ENCODE data around the gene BET1. TPM values are rescaled to one million over a fixed set of nuclear protein-coding genes. Genes with fewer than 3 reads are reported as not detected.
"Not testable (repeated sequence)": the region's sequence is repeated elsewhere in the genome, so short reads cannot be mapped to it uniquely, and the experiment has no call there.

The BET1 gene
- polyA plus RNA-seq, 1 donor from 2014 or later = 24.8 TPM

DNA sequence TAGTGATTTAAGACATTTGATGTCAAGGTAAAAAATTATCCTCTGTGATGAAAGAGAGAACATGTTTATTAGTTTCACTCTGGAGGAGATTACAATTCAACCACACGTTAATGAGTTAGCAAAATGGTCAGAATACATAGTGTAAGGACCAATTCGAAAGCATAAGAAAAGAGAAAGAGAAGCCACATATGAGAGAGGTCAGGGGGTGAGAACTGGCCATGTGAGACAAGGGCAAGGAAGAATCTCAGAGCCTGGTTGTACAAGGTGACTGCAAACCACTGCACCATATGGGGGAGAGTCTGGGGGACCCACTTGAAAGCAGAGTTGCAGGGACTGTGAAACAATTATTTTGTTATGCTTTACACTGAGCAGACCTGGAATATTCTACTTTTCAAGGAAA, 27.7 kb upstream of the BET1 start:
- Mint-ChIP-seq H3K4me1 (peaks cover 0 to 5% (median 4%) of the 10 kb centered on the region in 3 donors), H3K27me3 (no peaks in the 10 kb centered on the region), H3K4me3 (no peak overlapping the region), H3K27ac (no peak overlapping the region), H3K9me3 (no peaks in the 10 kb centered on the region), H3K36me3 (peaks cover 1% of the 10 kb centered on the region)

DNA sequence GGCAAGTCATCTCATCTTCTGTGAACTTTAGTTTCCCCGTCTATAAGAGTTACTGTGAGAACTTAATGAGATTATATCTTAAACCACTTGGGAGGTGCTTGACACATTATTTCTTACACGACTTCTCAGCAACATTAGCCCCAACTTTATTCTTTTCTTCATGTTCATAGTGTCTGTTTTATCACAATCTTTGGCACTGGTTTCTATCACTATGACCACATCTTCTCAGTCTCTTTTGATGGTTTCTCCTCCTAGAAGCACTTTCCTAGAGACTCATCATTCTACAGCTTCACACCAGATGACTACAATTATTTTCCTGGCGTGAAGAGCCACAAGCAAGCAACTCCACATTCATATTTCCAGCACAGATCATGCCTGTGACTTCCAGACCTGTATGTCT, 26.5 kb upstream of the BET1 start:
- Mint-ChIP-seq H3K27me3 (no peaks in the 10 kb centered on the region), H3K4me3 (no peak overlapping the region), H3K4me1 (peaks cover 0 to 2% (median 1%) of the 10 kb centered on the region in 3 donors), H3K9me3 (no peaks in the 10 kb centered on the region), H3K27ac (no peak overlapping the region), H3K36me3 (no peaks in the 10 kb centered on the region)

DNA sequence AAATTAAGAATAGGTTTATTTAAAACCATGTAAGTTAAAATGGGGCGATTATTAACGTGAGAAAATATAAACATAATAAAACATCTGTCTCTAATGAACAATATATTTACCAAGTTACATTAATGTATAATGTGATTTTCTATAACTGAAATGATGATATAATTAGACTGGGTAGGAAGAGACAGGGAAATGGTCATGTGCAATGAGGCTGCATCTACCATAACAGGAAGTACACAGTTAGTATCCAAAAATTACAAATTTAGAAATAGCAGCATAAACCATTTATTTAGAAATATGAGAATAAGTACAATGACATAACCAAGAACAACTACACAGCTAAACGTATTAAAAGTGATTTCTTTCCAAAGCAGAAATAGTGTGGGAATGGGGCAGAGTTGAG, 25.8 kb upstream of the BET1 start:
- Mint-ChIP-seq H3K4me3 (no peak overlapping the region), H3K36me3 (no peaks in the 10 kb centered on the region), H3K9me3 (no peaks in the 10 kb centered on the region), H3K27ac (no peak overlapping the region), H3K27me3 (no peaks in the 10 kb centered on the region), H3K4me1 (peaks cover 0 to 2% (median 1%) of the 10 kb centered on the region in 3 donors)

DNA sequence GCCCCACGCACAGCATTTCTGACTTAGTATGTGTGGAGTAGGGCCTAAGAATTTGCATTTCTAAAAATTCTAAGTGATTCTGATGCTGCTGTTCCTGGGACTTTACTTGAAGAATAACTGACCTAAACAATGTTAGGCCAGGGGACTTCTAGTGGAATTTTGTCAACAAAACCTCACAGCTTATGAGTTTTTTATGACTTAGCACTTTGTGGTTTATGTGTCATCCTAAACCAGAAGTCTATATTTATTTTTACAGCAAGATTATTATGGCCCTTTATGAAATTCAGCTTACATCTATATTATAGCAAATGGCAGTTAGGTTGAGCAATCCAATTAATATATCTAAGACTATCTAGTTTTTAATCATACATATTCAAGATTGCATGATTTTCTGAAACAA, 24.6 kb upstream of the BET1 start:
- Mint-ChIP-seq H3K9me3 (no peaks in the 10 kb centered on the region), H3K27ac (no peak overlapping the region), H3K4me3 (no peak overlapping the region), H3K27me3 (no peaks in the 10 kb centered on the region), H3K4me1 (peaks cover 0 to 2% (median 1%) of the 10 kb centered on the region in 3 donors), H3K36me3 (no peaks in the 10 kb centered on the region)

DNA sequence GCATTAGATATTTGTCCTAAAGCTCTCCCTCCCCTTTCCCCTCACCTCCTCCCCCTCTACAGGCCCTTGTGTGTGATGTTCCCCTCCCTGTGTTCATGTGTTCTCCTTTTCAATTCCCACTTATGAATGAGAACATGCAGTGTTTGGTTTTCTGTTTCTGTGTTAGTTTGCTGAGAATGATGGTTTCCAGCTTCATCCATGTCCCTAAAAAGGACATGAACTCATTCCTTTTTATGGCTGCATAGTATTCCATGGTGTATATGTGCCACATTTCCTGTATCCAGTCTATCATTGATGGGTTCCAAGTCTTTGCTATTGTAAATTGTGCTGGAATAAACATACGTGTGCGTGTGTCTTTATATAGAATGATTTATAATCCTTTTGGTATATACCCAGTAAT, 22.5 kb upstream of the BET1 start:
- not testable (repeated sequence) for H3K4me3 Mint-ChIP-seq, H3K27me3 Mint-ChIP-seq, H3K27ac Mint-ChIP-seq, H3K4me1 Mint-ChIP-seq, H3K36me3 Mint-ChIP-seq, H3K9me3 Mint-ChIP-seq

DNA sequence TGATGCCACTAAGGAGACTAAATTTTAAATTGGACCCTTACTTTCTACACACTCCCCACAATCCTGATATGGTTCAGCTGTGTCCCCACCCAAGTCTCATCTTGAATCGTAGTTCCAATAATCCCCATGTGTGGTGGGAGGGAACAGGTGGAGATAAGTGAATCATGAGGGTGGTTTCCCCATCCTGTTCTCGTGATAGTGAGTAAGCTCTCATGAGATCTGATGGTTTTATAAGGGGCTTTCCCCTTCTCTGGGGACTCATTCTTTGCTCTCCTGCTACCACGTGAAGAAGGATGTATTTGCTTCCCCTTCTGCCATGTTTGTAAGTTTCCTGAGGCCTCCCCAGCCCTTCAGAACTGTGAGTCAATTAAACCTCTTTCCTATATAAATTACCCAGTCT, 18.4 kb upstream of the BET1 start:
- Mint-ChIP-seq H3K4me1 (peaks cover 3 to 6% (median 4%) of the 10 kb centered on the region in 3 donors), H3K36me3 (no peaks in the 10 kb centered on the region), H3K27ac (peak overlapping the region in 1 of 3 donors; percentile 59), H3K4me3 (peak overlapping the region in 1 of 4 donors; percentile 50), H3K27me3 (no peaks in the 10 kb centered on the region), H3K9me3 (peaks cover 0 to 2% (median 0%) of the 10 kb centered on the region in 3 donors)

DNA sequence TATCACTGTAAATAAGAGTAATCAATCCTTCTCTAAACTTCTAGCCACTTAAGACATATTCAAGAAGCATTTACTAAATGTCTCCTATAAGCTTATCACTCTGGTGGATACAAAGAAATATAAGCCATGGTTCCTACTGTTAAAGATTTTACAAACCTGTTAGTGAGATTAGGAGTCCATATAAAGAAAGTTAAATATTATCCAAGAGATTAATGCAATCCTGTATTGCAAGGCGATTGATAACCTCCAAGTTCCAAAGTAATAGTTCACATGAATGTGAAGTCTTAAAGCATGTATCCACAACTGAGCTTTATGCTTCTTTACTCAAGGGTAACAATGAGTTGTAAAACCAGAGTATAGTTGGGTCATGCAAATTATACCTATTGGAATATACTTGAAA, 12.6 kb upstream of the BET1 start:
- Mint-ChIP-seq H3K27ac (peak overlapping the region in 1 of 3 donors; percentile 39), H3K36me3 (no peaks in the 10 kb centered on the region), H3K9me3 (peaks cover 0 to 7% (median 0%) of the 10 kb centered on the region in 3 donors), H3K4me3 (no peak overlapping the region), H3K27me3 (no peaks in the 10 kb centered on the region), H3K4me1 (no peaks in the 10 kb centered on the region)

DNA sequence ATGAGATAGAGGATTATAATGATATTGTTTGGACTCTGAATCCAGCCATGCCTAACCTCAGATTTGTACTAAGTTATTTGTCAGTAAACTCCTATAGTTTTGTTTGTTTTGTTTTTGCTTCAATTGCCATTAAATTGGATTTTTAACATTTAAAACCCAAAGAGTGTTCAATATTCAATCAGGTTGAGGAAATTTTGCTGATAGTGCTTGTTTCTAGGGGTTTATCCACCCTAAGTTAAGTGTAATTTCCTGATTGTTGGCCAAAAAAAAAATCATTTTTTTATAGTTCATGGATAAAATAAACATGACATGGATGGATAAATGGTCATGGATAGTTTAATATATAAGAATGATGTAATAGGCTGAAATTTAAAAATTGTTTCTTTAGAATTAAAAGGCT, 11.4 kb upstream of the BET1 start:
- H3K36me3 Mint-ChIP-seq = no peaks in the 10 kb centered on the region
- H3K9me3 Mint-ChIP-seq = peaks cover 0 to 10% (median 0%) of the 10 kb centered on the region in 3 donors
- H3K27ac Mint-ChIP-seq = no peak overlapping the region
- no peak overlapping the region for H3K4me3 Mint-ChIP-seq
- H3K4me1 Mint-ChIP-seq = no peaks in the 10 kb centered on the region
- no peaks in the 10 kb centered on the region for H3K27me3 Mint-ChIP-seq

DNA sequence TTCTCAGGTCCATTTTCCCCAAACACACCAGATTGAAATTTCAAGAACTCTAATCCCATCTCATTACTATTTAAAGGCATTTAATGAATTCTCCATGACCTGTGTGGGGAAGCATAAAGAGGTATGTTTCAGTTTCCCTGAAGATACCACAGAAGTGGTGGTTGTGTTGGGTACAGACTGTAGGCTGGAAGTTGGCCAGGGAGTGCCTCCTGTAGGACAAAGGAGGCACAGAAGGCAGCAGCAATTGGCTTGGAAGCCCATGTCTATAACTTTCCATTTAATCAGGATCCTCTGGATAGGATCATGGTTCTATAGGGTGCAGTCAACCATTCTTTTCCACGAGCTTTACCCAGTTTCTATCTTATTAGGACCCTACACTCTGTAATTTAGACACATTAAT, 8.6 kb upstream of the BET1 start:
- H3K9me3 Mint-ChIP-seq = peaks cover 0 to 8% (median 0%) of the 10 kb centered on the region in 3 donors
- H3K4me3 Mint-ChIP-seq = no peak overlapping the region
- no peak overlapping the region for H3K27ac Mint-ChIP-seq
- no peaks in the 10 kb centered on the region for H3K4me1 Mint-ChIP-seq
- H3K36me3 Mint-ChIP-seq = no peaks in the 10 kb centered on the region
- no peaks in the 10 kb centered on the region for H3K27me3 Mint-ChIP-seq

DNA sequence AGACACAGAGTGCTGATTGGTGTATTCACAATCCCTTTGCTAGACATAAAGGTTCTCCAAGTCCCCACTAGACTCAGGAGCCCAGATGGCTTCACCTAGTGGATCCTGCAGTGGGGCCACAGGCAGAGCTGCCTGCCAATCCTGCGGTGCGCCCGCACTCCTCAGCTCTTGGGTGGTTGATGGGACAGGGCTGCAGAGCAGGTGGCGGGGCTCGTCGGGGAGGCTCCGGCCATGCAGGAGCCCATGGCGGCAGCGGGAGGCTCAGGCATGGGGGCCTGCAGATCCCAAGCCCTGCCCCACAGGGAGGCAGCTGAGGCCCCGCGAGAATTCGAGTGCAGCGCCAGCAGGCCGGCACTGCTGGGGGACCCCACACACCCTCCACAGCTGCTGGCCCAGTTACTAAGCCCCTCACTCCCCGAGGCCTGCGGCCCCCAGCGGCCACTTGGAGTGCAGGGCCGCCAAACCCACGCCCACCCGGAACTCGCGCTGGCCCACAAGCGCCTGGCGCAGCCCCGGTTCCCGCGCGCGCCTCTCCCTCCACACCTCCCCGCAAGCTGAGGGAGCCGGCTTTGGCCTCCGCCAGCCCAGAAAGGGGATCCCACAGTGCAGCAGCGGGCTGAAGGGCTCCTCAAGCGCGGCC, 7.7 kb upstream of the BET1 start:
- H3K4me1 Mint-ChIP-seq = no peaks in the 10 kb centered on the region
- no peak overlapping the region for H3K4me3 Mint-ChIP-seq
- H3K36me3 Mint-ChIP-seq = no peaks in the 10 kb centered on the region
- H3K27ac Mint-ChIP-seq = no peak overlapping the region
- H3K27me3 Mint-ChIP-seq = peaks cover 4% of the 10 kb centered on the region
- peaks cover 0 to 8% (median 0%) of the 10 kb centered on the region in 3 donors for H3K9me3 Mint-ChIP-seq

DNA sequence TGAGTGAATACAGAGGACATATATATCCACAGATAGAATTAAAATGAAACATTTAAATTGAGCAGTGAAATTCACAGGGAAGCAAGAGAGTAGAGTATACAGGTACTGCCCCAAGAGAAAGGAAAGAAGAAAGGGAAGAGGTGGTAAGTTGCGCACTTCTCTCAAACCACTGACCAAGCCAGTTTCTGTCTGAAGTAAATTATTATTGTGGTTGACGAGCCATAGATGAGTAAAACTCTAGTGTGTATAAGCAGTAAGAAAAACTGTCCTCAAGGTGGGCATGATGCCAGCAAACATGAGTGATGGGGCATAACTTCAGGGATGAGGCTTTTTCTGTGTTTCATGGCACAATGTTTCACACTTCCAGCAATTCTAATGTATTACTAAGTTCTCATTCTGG, 4.4 kb upstream of the BET1 start:
- H3K27ac Mint-ChIP-seq = no peak overlapping the region
- no peak overlapping the region for H3K4me3 Mint-ChIP-seq
- H3K9me3 Mint-ChIP-seq = peaks cover 0 to 6% (median 0%) of the 10 kb centered on the region in 3 donors
- peaks cover 5% of the 10 kb centered on the region for H3K27me3 Mint-ChIP-seq
- H3K36me3 Mint-ChIP-seq = no peaks in the 10 kb centered on the region
- H3K4me1 Mint-ChIP-seq = peaks cover 3 to 10% (median 9%) of the 10 kb centered on the region in 3 donors

DNA sequence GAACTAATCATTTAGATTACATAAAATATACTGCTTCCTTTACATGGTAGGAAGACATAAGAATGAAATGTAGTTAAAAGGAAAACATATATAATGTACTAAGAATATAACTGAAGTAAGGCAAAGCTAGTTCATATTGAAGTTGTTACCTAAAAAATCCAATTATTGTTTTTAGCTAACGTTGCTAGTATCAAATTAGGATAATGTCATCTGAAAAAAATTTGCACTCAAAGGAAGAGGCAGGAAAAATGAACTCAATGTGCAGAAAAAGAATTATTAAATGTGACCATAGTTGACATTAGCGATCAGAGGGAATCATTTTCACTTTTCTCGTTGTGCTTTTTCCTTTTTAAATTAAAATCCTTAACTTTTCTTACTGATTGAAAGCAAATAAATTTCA, 1.6 kb upstream of the BET1 start:
- peak overlapping the region in 1 of 4 donors; percentile 28 for H3K4me3 Mint-ChIP-seq
- H3K27me3 Mint-ChIP-seq = peaks cover 5% of the 10 kb centered on the region
- no peaks in the 10 kb centered on the region for H3K9me3 Mint-ChIP-seq
- no peak overlapping the region for H3K27ac Mint-ChIP-seq
- H3K36me3 Mint-ChIP-seq = no peaks in the 10 kb centered on the region
- peaks cover 19 to 25% (median 19%) of the 10 kb centered on the region in 3 donors for H3K4me1 Mint-ChIP-seq

DNA sequence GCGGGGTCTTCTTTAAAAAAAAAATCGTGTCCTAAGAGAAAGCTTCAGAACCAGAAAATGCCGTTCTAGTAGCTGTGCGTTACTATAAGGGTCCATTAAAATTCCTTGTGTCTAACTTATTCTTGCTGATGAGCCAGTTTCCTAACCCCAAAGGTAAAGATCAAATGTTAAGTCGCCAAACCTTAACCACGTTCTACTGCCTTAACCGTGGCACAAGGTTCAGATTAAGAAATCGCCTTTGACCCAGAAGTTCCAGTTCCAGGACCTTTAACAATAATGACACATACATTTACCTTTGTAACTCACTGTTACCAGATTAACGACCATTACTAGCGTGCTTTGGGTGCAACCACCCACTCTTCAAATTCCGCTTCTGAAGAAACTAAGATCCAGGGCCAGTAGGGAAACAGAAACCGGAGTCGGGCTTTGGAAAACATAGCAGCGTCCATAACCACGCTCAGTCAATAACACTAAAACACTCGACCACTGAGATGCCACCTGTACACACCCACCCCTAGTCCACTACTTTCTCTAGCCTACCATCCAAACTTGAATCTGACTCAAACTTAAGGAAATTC, 620 bp downstream of the BET1 start:
- peaks cover 24 to 30% (median 25%) of the 10 kb centered on the region in 3 donors for H3K4me1 Mint-ChIP-seq
- peak overlapping the region; percentile 97 to 100 (median 100) for H3K4me3 Mint-ChIP-seq
- H3K27me3 Mint-ChIP-seq = peaks cover 5% of the 10 kb centered on the region
- H3K36me3 Mint-ChIP-seq = peaks cover 3% of the 10 kb centered on the region
- H3K27ac Mint-ChIP-seq = peak overlapping the region; percentile 96 to 98 (median 97)
- no peaks in the 10 kb centered on the region for H3K9me3 Mint-ChIP-seq

DNA sequence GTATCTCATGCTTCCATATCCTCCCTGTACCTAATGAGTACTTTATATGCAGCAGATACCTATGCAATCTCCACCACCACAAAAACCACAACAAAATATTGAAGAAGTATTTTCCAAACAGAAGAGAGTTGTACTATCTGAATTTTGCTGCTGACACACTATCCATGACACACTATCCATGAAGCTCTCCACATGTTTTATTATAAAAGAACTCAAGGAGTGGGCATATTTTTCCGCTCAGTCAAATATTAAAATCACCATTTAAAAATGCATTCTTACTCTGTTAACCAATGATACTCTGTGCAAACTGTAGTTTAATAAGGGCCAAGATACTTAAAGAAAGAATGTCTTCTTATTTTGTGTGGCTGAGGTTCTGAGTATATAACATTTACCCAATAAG, 2.8 kb downstream of the BET1 start:
- Mint-ChIP-seq H3K4me3 (peak overlapping the region in 1 of 4 donors; percentile 33), H3K27ac (no peak overlapping the region), H3K27me3 (peaks cover 2% of the 10 kb centered on the region), H3K36me3 (peaks cover 5% of the 10 kb centered on the region), H3K4me1 (peaks cover 27 to 33% (median 30%) of the 10 kb centered on the region in 3 donors), H3K9me3 (no peaks in the 10 kb centered on the region)

DNA sequence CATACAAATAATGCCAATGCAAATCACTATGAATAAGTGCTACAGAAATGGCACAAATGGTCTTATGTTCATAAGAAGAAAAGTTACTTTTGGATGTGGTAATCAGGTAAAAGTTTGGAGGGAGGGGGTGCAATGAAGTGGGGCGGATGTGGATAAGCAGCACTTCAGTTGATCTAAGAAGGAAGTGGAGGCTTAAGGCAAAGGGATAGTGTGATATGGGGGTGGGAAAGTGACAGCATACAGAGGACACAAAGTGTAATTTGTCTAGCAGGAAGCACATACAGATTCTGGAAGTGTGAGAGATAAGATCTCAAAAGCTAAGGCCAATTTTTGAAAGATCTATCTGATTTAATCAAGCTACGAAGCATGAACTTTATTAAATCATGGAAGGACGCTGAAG, 6.3 kb downstream of the BET1 start:
- H3K4me1 Mint-ChIP-seq = peaks cover 16 to 22% (median 19%) of the 10 kb centered on the region in 3 donors
- no peak overlapping the region for H3K4me3 Mint-ChIP-seq
- no peak overlapping the region for H3K27ac Mint-ChIP-seq
- no peaks in the 10 kb centered on the region for H3K27me3 Mint-ChIP-seq
- no peaks in the 10 kb centered on the region for H3K9me3 Mint-ChIP-seq
- peaks cover 5% of the 10 kb centered on the region for H3K36me3 Mint-ChIP-seq
